Endothelial cell (in vitro differentiated cells): Measurements from ENCODE around the gene SUFU. TPM values are rescaled to one million over a fixed set of nuclear protein-coding genes. Genes with fewer than 3 reads are reported as not detected.
"Not testable (repeated sequence)": the region's sequence is repeated elsewhere in the genome, so short reads cannot be mapped to it uniquely, and the experiment has no call there.

Experiments
- DNase-seq: peaks from one replicate; pipeline ENCODE4 v3.0.0; 2021; ENCODE audit warnings: low spot score
- H3K27ac Mint-ChIP-seq: one replicate; pipeline ENCODE4 v1.8.0; 2021; ENCODE audit warnings: mixed read lengths, inconsistent platforms; ENCODE audit not compliant: unreplicated experiment
- H3K27me3 Mint-ChIP-seq: one replicate; pipeline ENCODE4 v1.8.0; 2021; ENCODE audit warnings: mild to moderate bottlenecking, moderate library complexity, mixed read lengths, inconsistent platforms; ENCODE audit not compliant: unreplicated experiment
- H3K36me3 Mint-ChIP-seq: one replicate; pipeline ENCODE4 v1.8.0; 2021; ENCODE audit warnings: mild to moderate bottlenecking, low read depth, mixed read lengths, inconsistent platforms; ENCODE audit not compliant: unreplicated experiment
- H3K4me1 Mint-ChIP-seq: one replicate; pipeline ENCODE4 v1.8.0; 2021; ENCODE audit warnings: mild to moderate bottlenecking, mixed read lengths, inconsistent platforms; ENCODE audit not compliant: unreplicated experiment
- H3K4me3 Mint-ChIP-seq: one replicate; pipeline ENCODE4 v1.8.0; 2021; ENCODE audit warnings: mild to moderate bottlenecking, mixed read lengths, inconsistent platforms; ENCODE audit not compliant: unreplicated experiment
- H3K9me3 Mint-ChIP-seq: one replicate; pipeline ENCODE4 v1.8.0; 2021; ENCODE audit warnings: mixed read lengths, inconsistent platforms; ENCODE audit not compliant: unreplicated experiment
- CTCF ChIP-seq: fragments of 200-600 bp; sonication (generic); IDR thresholded peaks from one replicate; pipeline ENCODE4 v1.5.0; 2021; ENCODE audit warnings: antibody characterized with exemption; ENCODE audit not compliant: unreplicated experiment
- long read RNA-seq: library from polyadenylated mRNA; unstranded; transcript quantifications from one replicate; pipeline ENCODE4 v2.0.0, GENCODE V29; 2020; ENCODE audit not compliant: unreplicated experiment
- total RNA-seq: library from RNA; stranded (reverse); fragmentation: NEBNext Ultra II Directional; extraction: Animal tissue kit (Norgen Biotek cat#: 25700); gene quantifications from one replicate; pipeline ENCODE4 v1.2.1, GENCODE V29; 2021; ENCODE audit not compliant: unreplicated experiment

SUFU gene
- 44.4 TPM for total RNA-seq
- long read RNA-seq, full-length matches to known transcripts = 1 of 13 reads
- long read RNA-seq, partial matches to known transcripts = 0 of 13 reads
- long read RNA-seq, other reads (novel, unspliced or antisense) = 12 of 13 reads

- H3K27ac Mint-ChIP-seq = no peak within 1 kb of the TSS
- TF ChIP-seq CTCF = peak; percentile 82
- H3K4me3 Mint-ChIP-seq = peak within 1 kb of the TSS; percentile 98
- peaks cover 3% of the 10 kb centered on the region for H3K36me3 Mint-ChIP-seq
- peak; percentile 98 for DNase-seq
- H3K4me1 Mint-ChIP-seq = peaks cover 20% of the 10 kb centered on the region
- no peaks in the 10 kb centered on the region for H3K27me3 Mint-ChIP-seq
- no peaks in the 10 kb centered on the region for H3K9me3 Mint-ChIP-seq
Measured at GRCh38 chr10:102503264-102504178, at the start of gene SUFU. TSS of gene SUFU (plus strand) at chr10:102503972. CDS start at chr10:102504153, 181 bp downstream.

DNA sequence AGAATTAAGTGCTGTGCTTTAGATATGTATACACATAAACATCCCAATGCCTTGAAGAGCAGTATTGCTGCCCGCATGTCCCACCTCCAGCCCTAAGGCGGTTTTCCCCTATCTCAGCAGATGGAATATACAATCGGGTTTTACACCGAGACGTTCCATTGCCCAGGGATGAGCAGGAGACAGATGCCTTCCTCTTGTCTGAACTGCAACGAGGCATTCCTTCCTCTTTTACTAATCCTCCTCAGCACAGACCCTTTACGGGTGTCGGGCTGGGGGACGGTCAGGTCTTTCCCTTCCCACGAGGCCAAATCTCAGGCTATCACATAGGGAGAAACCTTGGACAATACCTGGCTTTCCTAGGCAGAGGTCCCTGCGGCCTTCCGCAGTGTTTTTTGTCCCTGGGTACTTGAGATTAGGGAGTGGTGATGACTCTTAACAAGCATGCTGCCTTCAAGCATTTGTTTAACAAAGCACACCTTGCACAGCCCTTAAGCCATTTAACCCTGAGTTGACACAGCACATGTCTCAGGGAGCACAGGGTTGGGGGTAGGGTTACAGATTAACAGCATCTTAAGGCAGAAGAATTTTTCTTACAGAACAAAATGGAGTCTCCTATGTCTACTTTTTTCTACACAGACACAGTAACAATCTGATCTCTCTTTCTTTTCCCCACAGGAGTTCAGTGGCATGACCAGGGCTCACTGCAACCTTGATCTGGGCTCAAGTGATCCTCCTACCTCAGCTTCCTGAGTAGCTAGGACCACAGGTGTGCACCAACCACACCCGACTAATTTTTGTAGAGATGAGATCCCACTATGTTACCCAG, 48.9 kb upstream of the SUFU start:
- not testable (repeated sequence) for H3K9me3 Mint-ChIP-seq, H3K27ac Mint-ChIP-seq, H3K4me3 Mint-ChIP-seq, DNase-seq, H3K4me1 Mint-ChIP-seq, H3K27me3 Mint-ChIP-seq, H3K36me3 Mint-ChIP-seq

GRCh38 chr10:102455893-102456471, 47.8 kb upstream of the SUFU start:
- Mint-ChIP-seq H3K4me1 (peaks cover 6% of the 10 kb centered on the region), H3K4me3 (no peak overlapping the region), H3K9me3 (no peaks in the 10 kb centered on the region), H3K36me3 (peaks cover 4% of the 10 kb centered on the region), H3K27me3 (peaks cover 5% of the 10 kb centered on the region), H3K27ac (no peak overlapping the region)
- no peak for DNase-seq
- TF ChIP-seq CTCF = no peak

- H3K27me3 Mint-ChIP-seq = peaks cover 6% of the 10 kb centered on the region
- H3K4me1 Mint-ChIP-seq = peaks cover 19% of the 10 kb centered on the region
- no peak for TF ChIP-seq CTCF
- H3K9me3 Mint-ChIP-seq = no peaks in the 10 kb centered on the region
- peak overlapping the region; percentile 3 for H3K4me3 Mint-ChIP-seq
- no peak overlapping the region for H3K27ac Mint-ChIP-seq
- H3K36me3 Mint-ChIP-seq = peaks cover 6% of the 10 kb centered on the region
- no peak for DNase-seq
Measured at GRCh38 chr10:102457591-102458150, 46.1 kb upstream of the SUFU start.

DNA sequence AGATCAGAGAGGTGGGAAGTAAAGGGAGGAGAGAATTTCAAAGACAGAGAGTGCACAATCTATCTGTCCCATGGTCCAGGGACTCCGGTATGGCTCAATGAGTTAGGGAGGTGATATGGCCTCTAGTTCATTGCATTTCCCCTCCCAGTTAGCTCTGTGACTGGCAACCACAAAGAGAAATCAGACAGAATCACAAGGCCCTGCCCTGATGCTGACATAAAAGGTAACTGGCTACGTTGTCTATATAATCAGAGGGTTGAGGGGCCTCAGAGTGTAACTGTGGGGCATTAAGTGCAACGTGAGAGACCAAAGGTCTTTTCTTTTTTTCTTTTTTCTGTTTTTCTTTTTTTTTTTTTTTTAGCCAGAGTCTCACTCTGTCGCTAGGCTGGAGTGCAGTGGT, 45.1 kb upstream of the SUFU start:
- no peak for TF ChIP-seq CTCF
- H3K4me1 Mint-ChIP-seq = peaks cover 26% of the 10 kb centered on the region
- no peak for DNase-seq
- peaks cover 4% of the 10 kb centered on the region for H3K36me3 Mint-ChIP-seq
- H3K4me3 Mint-ChIP-seq = peak overlapping the region; percentile 58
- H3K9me3 Mint-ChIP-seq = no peaks in the 10 kb centered on the region
- no peak overlapping the region for H3K27ac Mint-ChIP-seq
- peaks cover 9% of the 10 kb centered on the region for H3K27me3 Mint-ChIP-seq
